ENCODE data around the gene USP15.

The USP15 gene

GRCh38 chr12:62259993-62260732 lies at the start of gene USP15:
Gene USP15, plus strand, starts transcription at chr12:62260404. Its CDS starts 11 bp downstream, at chr12:62260415.
- DNase-seq (ENCODE audit: low read depth, low spot score): peak; percentile 98

- DNase-seq (ENCODE audit: low read depth, low spot score): peak; percentile 6
Measured at GRCh38 chr12:62210422-62210821, 49.8 kb upstream of the USP15 start.

GRCh38 chr12:62211510-62211909 lies 48.7 kb upstream of the USP15 start:
- DNase-seq (ENCODE audit: low read depth, low spot score): no peak

- DNase-seq (ENCODE audit: low read depth, low spot score): no peak
Measured at GRCh38 chr12:62214846-62215245, 45.4 kb upstream of the USP15 start.

- DNase-seq (ENCODE audit: low read depth, low spot score): peak; percentile 24
Measured at GRCh38 chr12:62215506-62215905, 44.7 kb upstream of the USP15 start.

GRCh38 chr12:62217466-62218194 lies 42.6 kb upstream of the USP15 start:
- DNase-seq (ENCODE audit: low read depth, low spot score): no peak

GRCh38 chr12:62221107-62221506 lies 39.1 kb upstream of the USP15 start:
- DNase-seq (ENCODE audit: low read depth, low spot score): no peak

GRCh38 chr12:62224601-62225000 lies 35.6 kb upstream of the USP15 start:
- no peak for DNase-seq (ENCODE audit: low read depth, low spot score)

- no peak for DNase-seq (ENCODE audit: low read depth, low spot score)
Measured at GRCh38 chr12:62227091-62227490, 33.1 kb upstream of the USP15 start.

GRCh38 chr12:62230652-62231051 lies 29.6 kb upstream of the USP15 start:
- no peak for DNase-seq (ENCODE audit: low read depth, low spot score)

GRCh38 chr12:62232143-62232729 lies 28.0 kb upstream of the USP15 start:
- no peak for DNase-seq (ENCODE audit: low read depth, low spot score)

- no peak for DNase-seq (ENCODE audit: low read depth, low spot score)
Measured at GRCh38 chr12:62233805-62234204, 26.4 kb upstream of the USP15 start.

GRCh38 chr12:62239571-62239970 lies 20.6 kb upstream of the USP15 start:
- DNase-seq (ENCODE audit: low read depth, low spot score): no peak

GRCh38 chr12:62247281-62248045 lies 12.7 kb upstream of the USP15 start:
- no peak for DNase-seq (ENCODE audit: low read depth, low spot score)

GRCh38 chr12:62248873-62249272 lies 11.3 kb upstream of the USP15 start:
- DNase-seq (ENCODE audit: low read depth, low spot score): no peak

- DNase-seq (ENCODE audit: low read depth, low spot score): no peak
Measured at GRCh38 chr12:62249419-62249818, 10.8 kb upstream of the USP15 start.

- DNase-seq (ENCODE audit: low read depth, low spot score): peak; percentile 11
Measured at GRCh38 chr12:62250671-62251608, 9.3 kb upstream of the USP15 start.

GRCh38 chr12:62251609-62251958 lies 8.6 kb upstream of the USP15 start:
- DNase-seq (ENCODE audit: low read depth, low spot score): no peak

GRCh38 chr12:62252576-62252975 lies 7.6 kb upstream of the USP15 start:
- DNase-seq (ENCODE audit: low read depth, low spot score): no peak

GRCh38 chr12:62254967-62255366 lies 5.2 kb upstream of the USP15 start:
- no peak for DNase-seq (ENCODE audit: low read depth, low spot score)
